GM23248 (cell line): ENCODE measurements around the gene ANXA8L1.
"Not testable (repeated sequence)": the region's sequence is repeated elsewhere in the genome, so short reads cannot be mapped to it uniquely, and the experiment has no call there.

ENCODE experiments used
- EZH2 ChIP-seq: fragments of 200-600 bp; sonication (generic); IDR thresholded peaks from 2 replicates; pipeline ENCODE4 v1.6.1; 2018; ENCODE audit warnings: antibody characterized with exemption, mild to moderate bottlenecking; ENCODE audit not compliant: insufficient read depth, poor library complexity, severe bottlenecking
- EZH2phosphoT487 ChIP-seq: fragments of 200-600 bp; sonication (generic); IDR thresholded peaks from 2 replicates; pipeline ENCODE4 v1.6.1; 2018; ENCODE audit warnings: antibody characterized with exemption, moderate library complexity, mild to moderate bottlenecking, low read depth; ENCODE audit not compliant: insufficient read depth

- not testable (repeated sequence) for TF ChIP-seq EZH2, EZH2phosphoT487
Measured at GRCh38 chr10:46365484-46365883, 10.1 kb upstream of the ANXA8L1 start.
